Fibroblast of lung (primary cell): ENCODE data around the gene ZNRF3. TPM values are rescaled to one million over a fixed set of nuclear protein-coding genes. Genes with fewer than 3 reads are reported as not detected.
"Not testable (repeated sequence)": the region's sequence is repeated elsewhere in the genome, so short reads cannot be mapped to it uniquely, and the experiment has no call there.

ENCODE experiments used
- DNase-seq, 2 donors: peaks; one replicate each; pipeline versions ENCODE4 v3.0.0 to v3.0.0-alpha.2; 2010; ENCODE audit warnings: low read depth in 2 of 2
- H2AFZ ChIP-seq: 2 replicates; pipeline ENCODE4 v1.5.1; 2012; ENCODE audit warnings: low read length, control low read depth, inconsistent platforms
- H3K27ac ChIP-seq: 2 replicates; pipeline ENCODE4 v1.5.1; 2011; ENCODE audit warnings: low read length, control low read depth; ENCODE audit not compliant: insufficient read depth
- H3K27me3 ChIP-seq: 2 replicates; pipeline ENCODE4 v1.5.1; 2011; ENCODE audit warnings: mild to moderate bottlenecking, low read length; ENCODE audit not compliant: control insufficient read depth, insufficient read depth
- H3K36me3 ChIP-seq: 2 replicates; pipeline ENCODE4 v1.5.1; 2011; ENCODE audit warnings: low read length; ENCODE audit not compliant: control insufficient read depth, insufficient read depth
- H3K4me1 ChIP-seq: 2 replicates; pipeline ENCODE4 v1.5.1; 2011; ENCODE audit warnings: low read length; ENCODE audit not compliant: control insufficient read depth, insufficient read depth; ENCODE audit errors: extremely low read depth
- H3K4me2 ChIP-seq: 2 replicates; pipeline ENCODE4 v1.5.1; 2011; ENCODE audit warnings: low read length, control low read depth; ENCODE audit not compliant: insufficient read depth; ENCODE audit errors: extremely low read depth
- H3K4me3 ChIP-seq, 4 experiments: fragments of 200-600 bp in 1 of 4; sonication (generic) in 1 of 4; replicated peaks in 1 of 4; 2 replicates each; pipeline ENCODE4 v1.5.1; 2011 to 2016; ENCODE audit warnings: low read length in 4 of 4, low read depth in 3 of 4, mild to moderate bottlenecking in 3 of 4, control low read depth in 2 of 4, inconsistent platforms in 1 of 4, mixed read lengths in 1 of 4; ENCODE audit not compliant: insufficient read depth in 1 of 4; ENCODE audit errors: control extremely low read depth in 1 of 4
- H3K79me2 ChIP-seq: 2 replicates; pipeline ENCODE4 v1.5.1; 2012; ENCODE audit warnings: mild to moderate bottlenecking, low read length, inconsistent platforms; ENCODE audit not compliant: control insufficient read depth, insufficient read depth
- H3K9ac ChIP-seq: 2 replicates; pipeline ENCODE4 v1.5.1; 2011; ENCODE audit warnings: mild to moderate bottlenecking, low read length, control low read depth; ENCODE audit not compliant: insufficient read depth
- H3K9me3 ChIP-seq: 2 replicates; pipeline ENCODE4 v1.5.1; 2012; ENCODE audit warnings: low read depth, low read length; ENCODE audit not compliant: control insufficient read depth, insufficient read depth
- H4K20me1 ChIP-seq: 2 replicates; pipeline ENCODE4 v1.5.1; 2011; ENCODE audit warnings: low read length; ENCODE audit not compliant: control insufficient read depth, insufficient read depth; ENCODE audit errors: extremely low read depth
- EZH2 ChIP-seq: IDR thresholded peaks from 2 replicates; pipeline ENCODE4 v1.5.1; 2012; ENCODE audit warnings: low read length, control low read depth, mild to moderate bottlenecking; ENCODE audit errors: missing control alignments
- polyA plus RNA-seq, 2 donors: library from polyadenylated mRNA; depleted of rRNA in 1 of 2; stranded (reverse) in 1 of 2; unstranded in 1 of 2; fragments of >200 nt; gene quantifications; 2 replicates each; pipeline ENCODE4 v1.2.1, GENCODE V29; 2011 to 2012; ENCODE audit warnings: missing spikeins in 1 of 2
- total RNA-seq: library from RNA; depleted of rRNA; stranded (reverse); fragments of >200 nt; gene quantifications from 2 replicates; pipeline ENCODE4 v1.2.1, GENCODE V29; 2014
- TF ChIP-seq, protein P1 (sequence below), 2 donors: IDR thresholded peaks in 1 of 2; conservative IDR thresholded peaks in 1 of 2; 1 replicate in 1 of 2; 2 replicates in 1 of 2; pipeline ENCODE4 v1.5.1; 2011 to 2012; ENCODE audit warnings: low read length in 2 of 2, control low read depth in 1 of 2, inconsistent platforms in 1 of 2, low read depth in 1 of 2, mild to moderate bottlenecking in 1 of 2

Gene ZNRF3
- total and polyA plus RNA-seq, 2 donors (not counting 1 experiment from before 2014, with no cell fraction given) = 1.1 to 2.6 TPM

DNA sequence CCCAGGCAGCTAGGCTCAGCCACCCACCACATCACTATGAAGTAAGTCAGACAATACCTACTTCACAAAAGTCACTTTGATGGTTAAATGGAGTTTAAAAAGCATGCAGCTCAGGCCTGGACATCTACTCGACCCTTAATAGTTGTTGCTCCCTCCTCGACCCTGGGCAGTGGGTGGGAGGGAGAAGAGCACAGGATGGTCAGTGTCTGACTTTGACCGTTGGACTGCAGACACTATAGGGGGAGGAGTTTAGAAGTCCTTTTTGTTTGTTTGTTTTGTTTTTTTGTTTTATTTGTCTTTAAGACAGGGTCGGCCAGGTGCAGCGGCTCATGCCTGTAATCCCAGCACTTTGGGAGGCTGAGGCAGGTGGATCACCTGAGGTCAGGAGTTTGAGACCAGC, 44.4 kb upstream of the ZNRF3 start:
- Histone ChIP-seq H3K4me2 (no peak overlapping the region), H4K20me1 (no peaks in the 10 kb centered on the region), H3K4me1 (no peaks in the 10 kb centered on the region), H3K9me3 (no peaks in the 10 kb centered on the region), H3K9ac (no peak overlapping the region), H3K27ac (no peak overlapping the region), H2AFZ (no peak overlapping the region), H3K36me3 (no peaks in the 10 kb centered on the region), H3K27me3 (no peaks in the 10 kb centered on the region), H3K79me2 (no peaks in the 10 kb centered on the region), H3K4me3 (no peak overlapping the region)
- TF ChIP-seq, protein P1, sequence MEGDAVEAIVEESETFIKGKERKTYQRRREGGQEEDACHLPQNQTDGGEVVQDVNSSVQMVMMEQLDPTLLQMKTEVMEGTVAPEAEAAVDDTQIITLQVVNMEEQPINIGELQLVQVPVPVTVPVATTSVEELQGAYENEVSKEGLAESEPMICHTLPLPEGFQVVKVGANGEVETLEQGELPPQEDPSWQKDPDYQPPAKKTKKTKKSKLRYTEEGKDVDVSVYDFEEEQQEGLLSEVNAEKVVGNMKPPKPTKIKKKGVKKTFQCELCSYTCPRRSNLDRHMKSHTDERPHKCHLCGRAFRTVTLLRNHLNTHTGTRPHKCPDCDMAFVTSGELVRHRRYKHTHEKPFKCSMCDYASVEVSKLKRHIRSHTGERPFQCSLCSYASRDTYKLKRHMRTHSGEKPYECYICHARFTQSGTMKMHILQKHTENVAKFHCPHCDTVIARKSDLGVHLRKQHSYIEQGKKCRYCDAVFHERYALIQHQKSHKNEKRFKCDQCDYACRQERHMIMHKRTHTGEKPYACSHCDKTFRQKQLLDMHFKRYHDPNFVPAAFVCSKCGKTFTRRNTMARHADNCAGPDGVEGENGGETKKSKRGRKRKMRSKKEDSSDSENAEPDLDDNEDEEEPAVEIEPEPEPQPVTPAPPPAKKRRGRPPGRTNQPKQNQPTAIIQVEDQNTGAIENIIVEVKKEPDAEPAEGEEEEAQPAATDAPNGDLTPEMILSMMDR (conservative IDR thresholded peaks at IDR 0.05 in 1 of 2, IDR thresholded peaks at IDR 0.05 in 1 of 2; ENCODE audit: low read depth in 1 of 2, low read length in 2 of 2) = no peak
- no peak for TF ChIP-seq EZH2
- no peak for DNase-seq

DNA sequence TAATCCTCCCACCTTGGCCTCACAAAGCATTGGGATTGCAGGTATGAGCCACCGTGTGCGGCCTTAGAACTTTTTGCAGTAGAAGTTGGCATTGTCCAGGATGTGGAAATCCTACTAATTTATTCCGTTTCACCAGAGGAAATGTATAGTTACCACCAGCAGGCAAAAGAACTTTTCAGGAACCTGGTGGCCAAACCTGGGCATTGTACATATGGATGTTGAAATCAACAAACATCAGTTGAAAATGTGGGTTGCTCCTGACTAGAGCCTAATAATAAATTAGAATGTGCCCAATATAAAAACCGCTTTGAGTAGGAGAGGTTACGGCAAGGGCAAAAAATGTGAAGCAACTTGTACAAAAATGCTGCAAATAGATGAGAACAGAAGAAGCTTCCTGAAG, 42.3 kb upstream of the ZNRF3 start:
- DNase-seq = no peak
- Histone ChIP-seq H3K36me3 (no peaks in the 10 kb centered on the region), H3K9me3 (no peaks in the 10 kb centered on the region), H3K79me2 (no peaks in the 10 kb centered on the region), H2AFZ (no peak overlapping the region), H3K4me3 (no peak overlapping the region), H3K27ac (no peak overlapping the region), H4K20me1 (no peaks in the 10 kb centered on the region), H3K27me3 (no peaks in the 10 kb centered on the region), H3K4me2 (no peak overlapping the region), H3K9ac (no peak overlapping the region), H3K4me1 (no peaks in the 10 kb centered on the region)
- TF ChIP-seq, protein P1 (conservative IDR thresholded peaks at IDR 0.05 in 1 of 2, IDR thresholded peaks at IDR 0.05 in 1 of 2; ENCODE audit: low read depth in 1 of 2, low read length in 2 of 2) = no peak
- no peak for TF ChIP-seq EZH2

DNA sequence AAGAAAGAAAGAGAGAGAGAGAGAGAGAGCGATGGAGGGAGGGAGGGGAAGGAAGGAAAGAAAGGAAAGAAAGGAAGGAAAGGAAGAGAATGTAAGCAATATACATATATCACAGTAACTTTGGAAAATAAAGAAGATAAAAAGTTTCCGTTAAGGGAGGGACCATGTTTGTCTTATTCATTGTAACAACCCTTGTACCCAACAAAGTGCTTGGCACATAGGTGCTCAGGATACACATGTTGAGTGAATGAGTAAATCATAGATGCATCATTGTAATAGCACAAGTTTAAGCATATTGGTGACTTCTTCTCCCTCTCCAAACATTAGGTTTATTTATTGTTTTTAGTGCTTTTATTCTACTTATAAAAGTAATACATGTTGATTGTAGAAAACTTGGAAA, 39.7 kb upstream of the ZNRF3 start:
- H4K20me1 ChIP-seq = no peaks in the 10 kb centered on the region
- DNase-seq = no peak
- no peak overlapping the region for H3K27ac ChIP-seq
- no peak overlapping the region for H3K9ac ChIP-seq
- no peaks in the 10 kb centered on the region for H3K36me3 ChIP-seq
- H3K27me3 ChIP-seq = no peaks in the 10 kb centered on the region
- no peak overlapping the region for H2AFZ ChIP-seq
- H3K9me3 ChIP-seq = no peaks in the 10 kb centered on the region
- H3K79me2 ChIP-seq = no peaks in the 10 kb centered on the region
- no peak overlapping the region for H3K4me3 ChIP-seq
- no peak overlapping the region for H3K4me2 ChIP-seq
- TF ChIP-seq EZH2 = no peak
- TF ChIP-seq, protein P1 (conservative IDR thresholded peaks at IDR 0.05 in 1 of 2, IDR thresholded peaks at IDR 0.05 in 1 of 2; ENCODE audit: low read depth in 1 of 2, low read length in 2 of 2) = no peak
- H3K4me1 ChIP-seq = no peaks in the 10 kb centered on the region

DNA sequence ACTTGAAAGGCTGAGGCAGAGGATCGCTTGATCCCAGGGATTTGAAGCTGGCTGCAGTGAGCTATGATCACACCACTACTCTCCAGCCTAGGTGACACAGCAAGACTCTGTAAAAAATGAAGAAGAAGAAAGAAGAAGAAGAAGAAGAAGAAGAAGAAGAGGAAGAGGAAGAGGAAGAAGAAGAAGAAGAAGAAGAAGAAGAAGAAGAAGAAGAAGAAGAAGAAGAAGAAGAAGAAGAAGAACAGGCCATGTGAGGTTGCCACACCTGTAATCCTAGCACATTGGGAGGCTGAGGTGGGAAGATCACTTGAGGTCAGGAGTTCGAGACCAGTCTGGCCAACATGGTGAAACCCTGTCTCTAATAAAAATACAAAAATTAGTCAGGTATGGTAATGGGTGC, 39.1 kb upstream of the ZNRF3 start:
- H4K20me1 ChIP-seq, H3K27ac ChIP-seq, DNase-seq: not testable (repeated sequence)

More for the DNA sequence above, 39.1 kb upstream of the ZNRF3 start:
- H3K4me3 ChIP-seq, H3K36me3 ChIP-seq, H3K4me2 ChIP-seq, H2AFZ ChIP-seq, H3K4me1 ChIP-seq, H3K79me2 ChIP-seq, H3K27me3 ChIP-seq, H3K9me3 ChIP-seq, H3K9ac ChIP-seq: not testable (repeated sequence)
